ENCODE measurements around the gene INPP5A.

Gene INPP5A

GRCh38 chr10:132716691-132717490 is 179.3 kb downstream of the INPP5A start:
- no peak for DNase-seq (ENCODE audit: low read depth in 2 of 2)

GRCh38 chr10:132721725-132722124 is 184.1 kb downstream of the INPP5A start:
- no peak for DNase-seq (ENCODE audit: low read depth in 2 of 2)

GRCh38 chr10:132722394-132723329 is 185.1 kb downstream of the INPP5A start:
- no peak for DNase-seq (ENCODE audit: low read depth in 2 of 2)

- DNase-seq (ENCODE audit: low read depth in 2 of 2) = no peak
Observed at GRCh38 chr10:132723330-132723970, 185.9 kb downstream of the INPP5A start.

- no peak for DNase-seq (ENCODE audit: low read depth in 2 of 2)
Observed at GRCh38 chr10:132724446-132724845, 186.9 kb downstream of the INPP5A start.

- no peak for DNase-seq (ENCODE audit: low read depth in 2 of 2)
Observed at GRCh38 chr10:132725202-132725601, 187.6 kb downstream of the INPP5A start.

GRCh38 chr10:132726194-132726593 is 188.6 kb downstream of the INPP5A start:
- DNase-seq (ENCODE audit: low read depth in 2 of 2) = no peak

GRCh38 chr10:132726951-132727350 is 189.4 kb downstream of the INPP5A start:
- no peak for DNase-seq (ENCODE audit: low read depth in 2 of 2)

- no peak for DNase-seq (ENCODE audit: low read depth in 2 of 2)
Observed at GRCh38 chr10:132727411-132727810, 189.8 kb downstream of the INPP5A start.

GRCh38 chr10:132728321-132728720 is 190.7 kb downstream of the INPP5A start:
- no peak for DNase-seq (ENCODE audit: low read depth in 2 of 2)

- DNase-seq (ENCODE audit: low read depth in 2 of 2) = no peak
Observed at GRCh38 chr10:132728741-132729140, 191.2 kb downstream of the INPP5A start.

GRCh38 chr10:132729810-132730572 is 192.4 kb downstream of the INPP5A start:
- no peak for DNase-seq (ENCODE audit: low read depth in 2 of 2)

GRCh38 chr10:132730573-132730953 is 193.0 kb downstream of the INPP5A start:
- no peak for DNase-seq (ENCODE audit: low read depth in 2 of 2)

- no peak for DNase-seq (ENCODE audit: low read depth in 2 of 2)
Observed at GRCh38 chr10:132732518-132732917, 194.9 kb downstream of the INPP5A start.

GRCh38 chr10:132733926-132734325 is 196.3 kb downstream of the INPP5A start:
- no peak for DNase-seq (ENCODE audit: low read depth in 2 of 2)

- no peak for DNase-seq (ENCODE audit: low read depth in 2 of 2)
Observed at GRCh38 chr10:132735341-132735775, 197.8 kb downstream of the INPP5A start.

GRCh38 chr10:132735923-132736391 is 198.4 kb downstream of the INPP5A start:
- no peak for DNase-seq (ENCODE audit: low read depth in 2 of 2)

- DNase-seq (ENCODE audit: low read depth in 2 of 2) = no peak
Observed at GRCh38 chr10:132737390-132738048, 199.9 kb downstream of the INPP5A start.

- DNase-seq (ENCODE audit: low read depth in 2 of 2) = no peak
Observed at GRCh38 chr10:132738454-132739224, 201.1 kb downstream of the INPP5A start.

- DNase-seq (ENCODE audit: low read depth in 2 of 2) = no peak
Observed at GRCh38 chr10:132739225-132739613, 201.6 kb downstream of the INPP5A start.
